ENCODE data around the gene LYVE1.

Gene LYVE1

DNA sequence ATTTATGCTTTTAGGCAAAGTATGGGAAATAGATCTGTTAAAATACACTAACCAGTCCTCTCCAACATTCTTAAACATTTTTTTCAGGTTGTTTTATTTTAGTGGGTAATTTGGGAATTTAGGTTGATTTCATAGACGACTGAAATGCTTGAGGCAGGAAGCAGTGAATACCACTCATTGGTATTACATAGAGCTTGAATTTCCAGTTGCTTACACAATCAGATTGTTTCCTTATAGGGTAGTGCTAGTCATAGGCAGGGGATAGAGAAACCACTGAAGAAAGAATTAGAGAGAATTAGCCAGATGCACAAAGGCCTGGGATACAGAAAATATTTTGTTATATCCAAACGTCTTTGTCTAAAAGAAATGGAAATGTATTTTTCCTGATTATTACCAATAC is 23.9 kb upstream of the LYVE1 start:
- TF ChIP-seq, protein P1, sequence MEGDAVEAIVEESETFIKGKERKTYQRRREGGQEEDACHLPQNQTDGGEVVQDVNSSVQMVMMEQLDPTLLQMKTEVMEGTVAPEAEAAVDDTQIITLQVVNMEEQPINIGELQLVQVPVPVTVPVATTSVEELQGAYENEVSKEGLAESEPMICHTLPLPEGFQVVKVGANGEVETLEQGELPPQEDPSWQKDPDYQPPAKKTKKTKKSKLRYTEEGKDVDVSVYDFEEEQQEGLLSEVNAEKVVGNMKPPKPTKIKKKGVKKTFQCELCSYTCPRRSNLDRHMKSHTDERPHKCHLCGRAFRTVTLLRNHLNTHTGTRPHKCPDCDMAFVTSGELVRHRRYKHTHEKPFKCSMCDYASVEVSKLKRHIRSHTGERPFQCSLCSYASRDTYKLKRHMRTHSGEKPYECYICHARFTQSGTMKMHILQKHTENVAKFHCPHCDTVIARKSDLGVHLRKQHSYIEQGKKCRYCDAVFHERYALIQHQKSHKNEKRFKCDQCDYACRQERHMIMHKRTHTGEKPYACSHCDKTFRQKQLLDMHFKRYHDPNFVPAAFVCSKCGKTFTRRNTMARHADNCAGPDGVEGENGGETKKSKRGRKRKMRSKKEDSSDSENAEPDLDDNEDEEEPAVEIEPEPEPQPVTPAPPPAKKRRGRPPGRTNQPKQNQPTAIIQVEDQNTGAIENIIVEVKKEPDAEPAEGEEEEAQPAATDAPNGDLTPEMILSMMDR (IDR thresholded peaks at IDR 0.05; ENCODE audit: low read length, missing control alignments), result no peak
- no peak overlapping the region for H3K4me3 ChIP-seq (replicated peaks; ENCODE audit: low read depth, low read length)
- DNase-seq (ENCODE audit: low read depth), result peak; percentile 95

DNA sequence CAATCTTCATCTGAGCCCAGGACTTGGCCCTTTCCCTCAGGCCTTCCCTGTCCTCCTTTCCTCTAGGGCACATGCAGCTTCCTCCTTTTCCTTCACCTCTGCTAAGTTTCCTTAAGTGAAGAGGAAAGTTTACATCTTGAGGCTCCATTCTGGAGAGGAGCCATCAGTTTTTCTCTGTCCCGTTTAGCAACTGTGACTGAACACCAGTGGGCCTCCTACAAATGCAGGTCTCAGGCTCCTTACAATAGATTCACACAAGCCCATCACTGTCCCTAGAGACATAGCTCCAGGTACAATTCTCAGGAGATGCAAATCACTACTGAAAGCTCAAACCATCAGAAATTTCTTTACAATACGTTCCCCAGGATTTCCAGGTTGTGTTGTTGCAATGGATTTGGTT is 23.3 kb upstream of the LYVE1 start:
- TF ChIP-seq, protein P1 (IDR thresholded peaks at IDR 0.05; ENCODE audit: low read length, missing control alignments), result no peak
- H3K4me3 ChIP-seq (replicated peaks; ENCODE audit: low read depth, low read length), result no peak overlapping the region
- DNase-seq (ENCODE audit: low read depth), result no peak

DNA sequence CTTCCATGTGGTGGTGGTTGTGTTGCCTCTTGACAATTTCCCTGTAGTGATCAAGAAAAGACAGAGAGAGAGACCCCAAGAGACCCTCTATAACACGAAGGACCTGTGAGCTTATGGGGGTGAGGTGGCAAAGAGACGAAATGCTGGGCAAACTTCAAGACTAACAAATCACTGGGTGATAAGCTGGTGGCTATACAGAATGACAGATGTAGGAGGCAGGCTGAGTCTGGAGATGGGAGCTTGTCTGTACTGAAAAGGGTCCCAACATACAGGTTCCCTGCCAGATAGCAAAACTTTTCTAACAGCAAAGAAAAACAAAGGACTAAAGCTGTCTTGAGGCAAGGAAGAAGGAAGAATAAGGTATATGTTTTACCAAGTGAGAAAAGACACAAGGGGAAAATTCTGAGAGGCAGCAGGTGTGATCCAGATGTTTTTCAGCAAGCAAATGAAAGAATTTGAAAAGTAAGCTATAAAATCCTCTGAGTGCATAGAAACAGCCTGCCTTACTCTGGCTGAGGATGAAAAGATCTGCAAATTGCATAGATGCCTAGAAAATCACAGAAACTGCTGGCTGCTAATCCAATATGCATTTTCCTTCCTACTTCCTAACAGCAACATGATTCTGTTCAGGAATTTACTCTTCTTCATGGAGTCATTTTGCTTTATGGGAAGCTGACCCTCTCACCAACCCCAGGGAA is 21.9 kb upstream of the LYVE1 start:
- no peak for DNase-seq (ENCODE audit: low read depth)
- TF ChIP-seq, protein P1 (IDR thresholded peaks at IDR 0.05; ENCODE audit: low read length, missing control alignments), result no peak
- H3K4me3 ChIP-seq (replicated peaks; ENCODE audit: low read depth, low read length), result no peak overlapping the region

DNA sequence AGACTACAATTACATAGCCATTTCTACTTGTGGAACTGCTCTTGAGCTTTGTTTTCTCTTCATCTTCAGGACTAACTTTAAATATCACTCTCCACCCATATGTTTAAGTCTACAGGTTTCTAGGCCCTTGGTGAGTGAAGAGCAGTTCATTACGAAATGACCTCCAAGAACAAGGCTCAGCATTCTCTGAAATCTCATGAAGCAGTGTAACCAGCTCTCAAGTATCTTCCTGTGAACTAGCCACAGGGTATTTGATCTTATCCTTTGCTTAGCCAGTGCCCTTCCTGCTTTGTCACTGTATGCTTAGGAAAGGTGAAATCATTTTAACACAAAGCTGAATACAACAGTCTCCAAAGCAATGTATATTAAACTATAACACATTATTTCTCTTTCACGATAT is 20.4 kb upstream of the LYVE1 start:
- no peak overlapping the region for H3K4me3 ChIP-seq (replicated peaks; ENCODE audit: low read depth, low read length)
- TF ChIP-seq, protein P1 (IDR thresholded peaks at IDR 0.05; ENCODE audit: low read length, missing control alignments), result no peak
- DNase-seq (ENCODE audit: low read depth), result no peak

DNA sequence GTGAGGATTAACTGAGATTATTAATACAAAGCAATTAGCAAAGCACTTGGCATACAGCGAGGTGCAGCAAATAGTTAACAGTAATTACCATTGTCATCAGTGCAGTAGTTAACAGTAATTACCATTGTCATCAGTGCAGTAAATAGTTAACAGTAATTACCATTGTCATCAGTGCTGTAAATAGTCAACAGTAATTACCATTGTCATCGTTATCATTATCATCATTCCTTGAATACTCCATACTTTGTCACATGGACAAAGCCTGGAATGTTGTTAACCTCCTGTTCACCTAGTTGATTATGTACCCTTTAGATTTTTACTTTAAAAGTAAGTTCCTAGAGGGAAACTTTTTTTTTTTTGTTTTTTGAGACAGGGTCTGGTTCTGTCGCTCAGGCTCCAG is 19.5 kb upstream of the LYVE1 start:
- TF ChIP-seq, protein P1 (IDR thresholded peaks at IDR 0.05; ENCODE audit: low read length, missing control alignments), result no peak

DNA sequence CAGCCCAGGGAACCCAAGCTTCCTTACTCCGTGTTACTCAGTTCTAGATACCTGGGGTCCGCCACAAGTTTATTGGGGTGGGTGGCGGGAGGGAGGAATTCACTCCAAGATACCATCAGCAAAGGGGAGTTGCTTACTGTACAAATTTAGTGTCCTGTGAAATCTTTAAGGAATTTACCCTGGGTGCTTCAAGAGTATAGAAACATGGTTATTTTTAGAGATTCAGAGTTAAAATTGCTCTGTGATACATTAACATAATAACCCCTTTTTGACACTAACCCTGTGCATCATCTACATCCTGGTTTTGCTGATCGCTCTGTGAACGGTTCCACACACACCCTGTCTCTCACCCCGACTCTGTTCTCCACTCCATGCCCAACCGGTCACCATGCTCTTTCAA is 18.9 kb upstream of the LYVE1 start:
- no peak for DNase-seq (ENCODE audit: low read depth)
- H3K4me3 ChIP-seq (replicated peaks; ENCODE audit: low read depth, low read length), result no peak overlapping the region
- TF ChIP-seq, protein P1 (IDR thresholded peaks at IDR 0.05; ENCODE audit: low read length, missing control alignments), result no peak

More for the DNA sequence above, 19.5 kb upstream of the LYVE1 start:
- no peak for DNase-seq (ENCODE audit: low read depth)
- no peak overlapping the region for H3K4me3 ChIP-seq (replicated peaks; ENCODE audit: low read depth, low read length)

DNA sequence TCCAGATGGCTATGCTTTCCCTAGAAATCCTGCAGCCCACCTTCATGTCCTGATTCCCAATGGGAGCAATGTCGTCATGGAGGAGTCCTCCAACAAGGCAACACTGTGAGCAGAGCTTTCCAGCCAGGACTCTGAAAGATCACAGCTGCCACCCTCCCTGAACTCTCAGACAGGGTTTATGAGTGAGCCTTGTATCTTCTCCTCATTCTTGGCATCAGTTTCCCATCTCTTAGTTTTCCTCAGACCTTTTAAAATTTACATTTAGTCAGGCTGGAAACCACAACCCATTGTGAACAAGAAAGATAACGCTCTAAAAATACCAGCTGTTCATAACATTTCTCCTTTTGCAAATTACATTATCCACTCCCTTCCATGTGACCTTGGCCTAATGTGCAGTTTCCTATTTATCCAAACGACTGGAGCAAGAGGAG is 15.6 kb upstream of the LYVE1 start:
- H3K4me3 ChIP-seq (replicated peaks; ENCODE audit: low read depth, low read length), result no peak overlapping the region
- TF ChIP-seq, protein P1 (IDR thresholded peaks at IDR 0.05; ENCODE audit: low read length, missing control alignments), result no peak
- DNase-seq (ENCODE audit: low read depth), result peak; percentile 93

Measured in fibroblast of pulmonary artery (primary cell).